ENCODE measurements around the gene EEF1A2. TPM values are rescaled to one million over a fixed set of nuclear protein-coding genes. Genes with fewer than 3 reads are reported as not detected.

The EEF1A2 gene
- total RNA-seq, 1 experiment from 2014 or later, result 26.0 TPM

- TF ChIP-seq ATF6 (CRISPR knock-in tag; IDR thresholded peaks at IDR 0.05), result 0 out of 2 replicates have a peak, but pooled peaks have one; percentile 27
- TF ChIP-seq ATF2 (CRISPR knock-in tag; IDR thresholded peaks at IDR 0.05; ENCODE audit: borderline replicate concordance, low read depth), result no peak
- Mint-ChIP-seq H3K4me3 (peak overlapping the region; percentile 27; the same call in 1 of the 2 replicates), H3K9me3 (peaks cover 3% of the 10 kb centered on the region; the same call in 1 of the 2 replicates), H3K27ac (no peak overlapping the region), H3K36me3 (no peaks in the 10 kb centered on the region), H3K4me1 (peaks cover 7% of the 10 kb centered on the region), H3K27me3 (ENCODE audit: low read depth) (peaks cover 45% of the 10 kb centered on the region)
- DNase-seq (ENCODE audit: low spot score), result peak; percentile 48
- peak; percentile 9 for ATAC-seq
- CTCF ChIA-PET, result interaction anchor here (0.8 kb wide), 1 partner anchor 12 kb away, joined by 5 read pairs; no protein-coding TSS in a partner anchor
- POLR2A ChIA-PET, result no interaction called here
Measured at GRCh38 chr20:63499338-63499969, 571 bp upstream of the EEF1A2 start.

DNA sequence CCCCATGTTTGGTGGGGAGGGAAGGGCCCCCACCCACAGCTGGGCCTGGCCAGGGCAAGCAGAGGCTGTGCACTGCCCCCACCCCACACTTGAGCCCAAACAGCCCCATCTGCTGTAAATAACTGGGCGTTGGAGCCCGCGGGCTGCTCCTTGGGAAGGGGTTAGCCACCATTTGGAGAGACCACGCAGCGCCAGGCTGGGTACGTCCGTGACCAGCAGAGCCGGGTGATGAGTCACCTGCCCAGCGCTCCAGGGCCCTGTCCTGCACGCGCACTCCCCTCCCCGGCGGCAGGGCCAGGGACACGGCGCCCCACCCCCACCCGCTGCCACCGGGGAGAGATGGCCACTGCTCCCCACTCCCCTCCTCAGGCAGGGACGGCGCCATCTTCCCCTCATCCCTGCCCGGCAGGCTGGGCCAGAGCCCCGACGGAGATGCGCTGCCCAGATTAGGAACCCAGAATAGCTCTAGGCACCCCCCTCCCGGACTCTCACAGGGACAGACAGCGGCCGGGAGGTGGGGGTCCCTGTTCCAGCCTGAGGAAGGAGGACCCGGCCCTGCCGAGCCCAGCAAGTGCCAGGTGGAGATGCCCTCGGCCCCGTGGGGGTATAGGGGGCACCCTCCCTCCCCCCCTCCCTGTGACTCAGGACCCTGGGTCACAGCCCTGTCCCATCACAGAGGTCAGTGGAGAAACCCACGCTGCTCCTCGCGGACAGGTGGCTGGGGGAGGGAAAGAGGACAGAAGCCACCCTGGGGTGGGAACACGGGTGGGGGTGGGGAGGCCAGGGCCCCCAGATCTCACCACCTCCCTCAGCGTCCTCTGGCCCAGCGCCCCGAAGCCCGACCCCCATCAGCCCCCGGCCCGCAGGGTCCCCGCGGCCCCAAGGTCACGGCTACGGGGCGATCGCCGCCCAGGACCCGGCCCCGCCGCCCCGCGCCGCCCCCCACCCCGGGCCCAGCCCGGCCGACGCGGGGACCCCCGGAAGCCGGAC is 642 bp downstream of the EEF1A2 start:
- peak; percentile 44 for DNase-seq (ENCODE audit: low spot score)
- ChIA-PET POLR2A (no interaction called here), CTCF (interaction anchor here (0.7 to 3.4 kb wide), 6 partner anchors 20 to 144 kb away, joined by 3 to 37 read pairs (median 12); partner anchors contain the start of genes PPDPF and PTK6)
- TF ChIP-seq FOXP1 (CRISPR knock-in tag; IDR thresholded peaks at IDR 0.05; ENCODE audit: borderline replicate concordance) (no peak), CBFB (CRISPR knock-in tag; IDR thresholded peaks at IDR 0.05; ENCODE audit: low read depth) (no peak), ZBTB21 (CRISPR knock-in tag; IDR thresholded peaks at IDR 0.05; ENCODE audit: borderline replicate concordance) (no peak), E2F5 (CRISPR knock-in tag; IDR thresholded peaks at IDR 0.05) (no peak), TP53 (CRISPR knock-in tag; IDR thresholded peaks at IDR 0.05) (no peak)
- TF ChIP-seq, protein P1, sequence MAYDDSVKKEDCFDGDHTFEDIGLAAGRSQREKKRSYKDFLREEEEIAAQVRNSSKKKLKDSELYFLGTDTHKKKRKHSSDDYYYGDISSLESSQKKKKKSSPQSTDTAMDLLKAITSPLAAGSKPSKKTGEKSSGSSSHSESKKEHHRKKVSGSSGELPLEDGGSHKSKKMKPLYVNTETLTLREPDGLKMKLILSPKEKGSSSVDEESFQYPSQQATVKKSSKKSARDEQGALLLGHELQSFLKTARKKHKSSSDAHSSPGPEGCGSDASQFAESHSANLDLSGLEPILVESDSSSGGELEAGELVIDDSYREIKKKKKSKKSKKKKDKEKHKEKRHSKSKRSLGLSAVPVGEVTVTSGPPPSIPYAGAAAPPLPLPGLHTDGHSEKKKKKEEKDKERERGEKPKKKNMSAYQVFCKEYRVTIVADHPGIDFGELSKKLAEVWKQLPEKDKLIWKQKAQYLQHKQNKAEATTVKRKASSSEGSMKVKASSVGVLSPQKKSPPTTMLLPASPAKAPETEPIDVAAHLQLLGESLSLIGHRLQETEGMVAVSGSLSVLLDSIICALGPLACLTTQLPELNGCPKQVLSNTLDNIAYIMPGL (CRISPR knock-in tag; IDR thresholded peaks at IDR 0.05), result 0 out of 2 replicates have a peak, but pooled peaks have one; percentile 64
- Mint-ChIP-seq H3K36me3 (no peaks in the 10 kb centered on the region), H3K4me3 (peak overlapping the region; percentile 59), H3K27ac (no peak overlapping the region), H3K9me3 (no peaks in the 10 kb centered on the region), H3K4me1 (peaks cover 7% of the 10 kb centered on the region), H3K27me3 (ENCODE audit: low read depth) (peaks cover 37% of the 10 kb centered on the region)
- peak; percentile 8 for ATAC-seq

DNA sequence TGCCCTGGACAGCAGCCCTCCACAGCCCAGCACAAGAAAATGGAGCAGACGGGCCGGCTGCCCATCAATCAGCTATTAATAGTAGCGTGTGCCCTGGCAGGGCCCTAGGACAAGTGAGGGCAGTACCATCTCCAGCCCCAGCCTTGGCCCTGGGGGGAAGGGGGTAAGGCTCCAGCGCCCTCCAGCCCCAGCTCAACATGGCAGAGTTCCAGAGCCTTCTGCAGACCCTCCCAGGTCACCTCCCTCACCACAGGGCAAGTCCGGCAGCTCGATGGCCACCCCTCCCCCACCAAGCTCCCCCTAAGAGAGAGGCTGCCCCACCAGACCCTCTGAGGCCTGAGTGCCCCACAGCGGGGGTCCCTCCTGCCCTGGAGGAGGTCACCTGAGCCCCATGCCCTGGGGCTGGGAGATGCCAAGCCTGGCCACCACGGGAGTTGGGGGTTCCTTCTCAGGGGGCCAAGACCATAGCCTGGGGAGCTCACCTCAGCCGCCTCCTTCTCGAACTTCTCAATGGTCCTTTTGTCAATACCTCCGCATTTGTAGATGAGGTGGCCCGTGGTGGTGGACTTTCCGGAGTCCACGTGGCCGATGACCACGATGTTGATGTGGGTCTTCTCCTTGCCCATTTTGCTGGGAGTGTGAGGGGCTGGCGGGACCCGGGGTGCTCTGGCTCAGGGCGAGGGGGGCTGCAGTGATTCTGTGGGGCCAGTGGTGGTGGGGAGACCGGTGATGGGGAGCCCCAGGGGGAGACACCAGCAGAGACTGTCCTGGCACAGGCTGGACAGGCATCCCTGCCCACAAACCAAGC is 1.5 kb downstream of the EEF1A2 start:
- ChIA-PET POLR2A (interaction anchor here (0.8 kb wide), 1 partner anchor 30 kb away, joined by 3 read pairs; no protein-coding TSS in a partner anchor), CTCF (interaction anchor here (0.6 to 3.4 kb wide), 37 partner anchors 8 to 832 kb away, joined by 3 to 50 read pairs (median 7); partner anchors contain the start of genes HELZ2, KCNQ2, PPDPF and PTK6)
- H3K4me3 Mint-ChIP-seq, result peak overlapping the region; percentile 24; the same call in 1 of the 2 replicates
- peaks cover 37% of the 10 kb centered on the region for H3K27me3 Mint-ChIP-seq (ENCODE audit: low read depth)
- peaks cover 7% of the 10 kb centered on the region for H3K4me1 Mint-ChIP-seq
- no peak overlapping the region for H3K27ac Mint-ChIP-seq
- no peak for ATAC-seq
- H3K9me3 Mint-ChIP-seq, result peaks cover 5% of the 10 kb centered on the region
- DNase-seq (ENCODE audit: low spot score), result no peak
- peaks cover 5% of the 10 kb centered on the region for H3K36me3 Mint-ChIP-seq
- TF ChIP-seq GRHL2 (CRISPR knock-in tag; IDR thresholded peaks at IDR 0.05; ENCODE audit: insufficient replicate concordance, severe bottlenecking) (no peak), JAZF1 (CRISPR knock-in tag; IDR thresholded peaks at IDR 0.05) (no peak), CBFB (CRISPR knock-in tag; IDR thresholded peaks at IDR 0.05; ENCODE audit: low read depth) (no peak), E2F4 (CRISPR knock-in tag; IDR thresholded peaks at IDR 0.05; ENCODE audit: borderline replicate concordance, low read depth) (no peak), ZMAT4 (CRISPR knock-in tag; IDR thresholded peaks at IDR 0.05) (no peak), ZBTB21 (CRISPR knock-in tag; IDR thresholded peaks at IDR 0.05; ENCODE audit: borderline replicate concordance) (no peak), ZNF317 (CRISPR knock-in tag; IDR thresholded peaks at IDR 0.05; ENCODE audit: borderline replicate concordance, low read depth) (no peak), TP53 (CRISPR knock-in tag; IDR thresholded peaks at IDR 0.05) (no peak), ZNF138 (CRISPR knock-in tag; conservative IDR thresholded peaks at IDR 0.05) (no peak)

All from WTC11 (cell line).